WTC11 (cell line): ENCODE results near the gene NALF2. TPM values are rescaled to one million over a fixed set of nuclear protein-coding genes. Genes with fewer than 3 reads are reported as not detected.
A peak's percentile ranks its signal among the peaks of the same experiment; 100 is the strongest.

ENCODE experiments used
- ATAC-seq: fragments of 200-7000 bp; cut with Tn5 transposase; 2 replicates; pipeline ENCODE4 v1.10.0; 2021; ENCODE audit warnings: mild to moderate bottlenecking, moderate library complexity
- CTCF ChIA-PET: fragments of 300-600 bp; sonication (Branson Sonifier 250); formaldehyde crosslinking; loops from one replicate; lab custom pipeline; 2021; ENCODE audit warnings: antibody characterized with exemption; lab: Charles Lee
- POLR2A ChIA-PET: fragments of 350-600 bp; sonication (Branson Sonifier 250); formaldehyde crosslinking; loops from one replicate; lab custom pipeline; 2021; ENCODE audit warnings: antibody characterized with exemption; lab: Charles Lee
- DNase-seq: peaks from one replicate; pipeline ENCODE4 v3.0.0; 2021; ENCODE audit warnings: low spot score
- H3K27ac Mint-ChIP-seq: 2 replicates; pipeline ENCODE4 v1.8.0; 2021; ENCODE audit warnings: mixed read lengths
- H3K27me3 Mint-ChIP-seq: 2 replicates; pipeline ENCODE4 v1.8.0; 2021; ENCODE audit warnings: low read depth, mild to moderate bottlenecking, moderate library complexity, mixed read lengths
- H3K36me3 Mint-ChIP-seq: 2 replicates; pipeline ENCODE4 v1.8.0; 2021; ENCODE audit warnings: mixed read lengths
- H3K4me1 Mint-ChIP-seq: 2 replicates; pipeline ENCODE4 v1.8.0; 2022; ENCODE audit warnings: mixed read lengths
- H3K4me3 Mint-ChIP-seq: 2 replicates; pipeline ENCODE4 v1.8.0; 2021; ENCODE audit warnings: mild to moderate bottlenecking, moderate library complexity, mixed read lengths
- H3K9me3 Mint-ChIP-seq: 2 replicates; pipeline ENCODE4 v1.8.0; 2021; ENCODE audit warnings: mixed read lengths
- CBFB ChIP-seq: sonication (generic); formaldehyde crosslinking; IDR thresholded peaks from 2 replicates; pipeline ENCODE4 v1.8.1; 2022; ENCODE audit warnings: mild to moderate bottlenecking, low read depth, missing genetic modification reagents
- ETV6 ChIP-seq: sonication (generic); formaldehyde crosslinking; IDR thresholded peaks from 2 replicates; pipeline ENCODE4 v1.8.1; 2022; ENCODE audit warnings: mild to moderate bottlenecking, missing genetic modification reagents
- FOXJ3 ChIP-seq: sonication (generic); formaldehyde crosslinking; IDR thresholded peaks from 2 replicates; pipeline ENCODE4 v1.9.0; 2021; ENCODE audit warnings: missing genetic modification reagents, mild to moderate bottlenecking, borderline replicate concordance
- JAZF1 ChIP-seq: fragments of 250-450 bp; sonication (Bioruptor Pico); IDR thresholded peaks from 2 replicates; pipeline ENCODE4 v1.9.0; 2021; ENCODE audit warnings: moderate library complexity, mild to moderate bottlenecking, inconsistent platforms
- OVOL2 ChIP-seq: fragments of 250-450 bp; sonication (Bioruptor Pico); IDR thresholded peaks from 2 replicates; pipeline ENCODE4 v1.9.0; 2021; ENCODE audit warnings: mild to moderate bottlenecking, borderline replicate concordance
- RORB ChIP-seq: fragments of 250-450 bp; sonication (Bioruptor Pico); IDR thresholded peaks from 2 replicates; pipeline ENCODE4 v1.9.0; 2021; ENCODE audit warnings: mild to moderate bottlenecking
- ZNF219 ChIP-seq: sonication (generic); formaldehyde crosslinking; IDR thresholded peaks from 2 replicates; pipeline ENCODE4 v1.8.0; 2023; ENCODE audit warnings: missing genetic modification reagents, mild to moderate bottlenecking, borderline replicate concordance
- ZNF317 ChIP-seq: sonication (generic); formaldehyde crosslinking; IDR thresholded peaks from 2 replicates; pipeline ENCODE4 v1.8.1; 2023; ENCODE audit warnings: low read depth, mild to moderate bottlenecking, moderate library complexity, missing genetic modification reagents, borderline replicate concordance
- ZNF396 ChIP-seq: fragments of 250-450 bp; sonication (Bioruptor Pico); IDR thresholded peaks from 2 replicates; pipeline ENCODE4 v1.8.0; 2021; ENCODE audit warnings: mild to moderate bottlenecking, moderate library complexity, borderline replicate concordance
- total RNA-seq: library from RNA; stranded (reverse); gene quantifications from 3 replicates; pipeline ENCODE4 v1.2.3, GENCODE V29; 2021
- TF ChIP-seq, protein P1 (sequence below): sonication (generic); formaldehyde crosslinking; IDR thresholded peaks from 2 replicates; pipeline ENCODE4 v1.8.0; 2022; ENCODE audit warnings: mild to moderate bottlenecking, missing genetic modification reagents
- TF ChIP-seq, protein P2 (sequence below): fragments of 250-450 bp; sonication (Bioruptor Pico); conservative IDR thresholded peaks from 2 replicates; pipeline ENCODE4 v1.9.0; 2021; ENCODE audit warnings: mild to moderate bottlenecking
- TF ChIP-seq, protein P3 (sequence below): fragments of 250-450 bp; sonication (Bioruptor Pico); IDR thresholded peaks from 2 replicates; pipeline ENCODE4 v1.9.0; 2021; ENCODE audit warnings: mild to moderate bottlenecking
- TF ChIP-seq, protein P4 (sequence below): sonication (generic); formaldehyde crosslinking; conservative IDR thresholded peaks from 2 replicates; pipeline ENCODE4 v1.8.1; 2022; ENCODE audit warnings: mild to moderate bottlenecking, missing genetic modification reagents
- TF ChIP-seq, protein P5 (sequence below): fragments of 250-450 bp; sonication (Bioruptor Pico); IDR thresholded peaks from 2 replicates; pipeline ENCODE4 v1.9.0; 2021; ENCODE audit warnings: mild to moderate bottlenecking
- TF ChIP-seq, protein P6 (sequence below): fragments of 250-450 bp; sonication (Bioruptor Pico); IDR thresholded peaks from 2 replicates; pipeline ENCODE4 v1.8.0; 2021; ENCODE audit warnings: mild to moderate bottlenecking
- TF ChIP-seq, protein P7 (sequence below): sonication (generic); formaldehyde crosslinking; IDR thresholded peaks from 2 replicates; pipeline ENCODE4 v1.8.0; 2022; ENCODE audit warnings: mild to moderate bottlenecking, missing genetic modification reagents
- TF ChIP-seq, protein P8 (sequence below): sonication (generic); formaldehyde crosslinking; IDR thresholded peaks from 2 replicates; pipeline ENCODE4 v1.8.0; 2023; ENCODE audit warnings: missing genetic modification reagents
- TF ChIP-seq, protein P9 (sequence below): sonication (generic); formaldehyde crosslinking; IDR thresholded peaks from 2 replicates; pipeline ENCODE4 v1.8.1; 2023; ENCODE audit warnings: mild to moderate bottlenecking, missing genetic modification reagents, moderate library complexity
- TF ChIP-seq, protein P10 (sequence below): fragments of 200-600 bp; IDR thresholded peaks from 2 replicates; pipeline ENCODE4 v1.8.0; 2022; ENCODE audit warnings: antibody characterized with exemption

The NALF2 gene
- total RNA-seq, 1 experiment from 2014 or later, result 14.0 TPM

DNA sequence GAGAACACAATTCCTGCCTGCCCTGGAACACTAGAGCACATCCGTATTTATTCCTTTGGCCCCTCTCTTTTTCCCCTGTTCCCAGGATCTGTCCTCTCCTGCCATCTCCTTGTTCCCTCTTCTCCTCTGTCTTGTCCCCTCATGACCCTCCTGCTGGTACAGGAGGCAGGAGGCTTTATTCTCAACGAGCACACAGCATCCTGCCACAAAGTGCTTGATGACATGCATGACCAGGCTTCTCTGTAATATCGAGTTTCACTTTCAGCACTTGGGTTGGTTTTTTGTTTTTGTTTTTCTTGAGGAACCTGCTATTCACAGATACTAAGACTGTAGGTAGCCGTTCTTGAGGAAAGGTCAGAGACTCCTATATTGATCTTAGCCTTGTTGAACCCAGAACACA lies 35.3 kb downstream of the NALF2 start:
- POLR2A ChIA-PET, result no interaction called here
- peaks cover 11% of the 10 kb centered on the region for H3K4me1 Mint-ChIP-seq
- no peak overlapping the region for H3K27ac Mint-ChIP-seq
- peak overlapping the region; percentile 33; the same call in 1 of the 2 replicates for H3K4me3 Mint-ChIP-seq
- DNase-seq (no peak), ATAC-seq (no peak)
- H3K36me3 Mint-ChIP-seq, result peaks cover 3% of the 10 kb centered on the region
- CTCF ChIA-PET, result no interaction called here
- peaks cover 2% of the 10 kb centered on the region; the same call in 1 of the 2 replicates for H3K27me3 Mint-ChIP-seq
- TF ChIP-seq FOXJ3 (CRISPR knock-in tag) (no peak), JAZF1 (no peak), RORB (CRISPR knock-in tag) (no peak), CBFB (CRISPR knock-in tag) (no peak)
- TF ChIP-seq, protein P1, sequence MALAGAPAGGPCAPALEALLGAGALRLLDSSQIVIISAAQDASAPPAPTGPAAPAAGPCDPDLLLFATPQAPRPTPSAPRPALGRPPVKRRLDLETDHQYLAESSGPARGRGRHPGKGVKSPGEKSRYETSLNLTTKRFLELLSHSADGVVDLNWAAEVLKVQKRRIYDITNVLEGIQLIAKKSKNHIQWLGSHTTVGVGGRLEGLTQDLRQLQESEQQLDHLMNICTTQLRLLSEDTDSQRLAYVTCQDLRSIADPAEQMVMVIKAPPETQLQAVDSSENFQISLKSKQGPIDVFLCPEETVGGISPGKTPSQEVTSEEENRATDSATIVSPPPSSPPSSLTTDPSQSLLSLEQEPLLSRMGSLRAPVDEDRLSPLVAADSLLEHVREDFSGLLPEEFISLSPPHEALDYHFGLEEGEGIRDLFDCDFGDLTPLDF (CRISPR knock-in tag), result no peak
- TF ChIP-seq, protein P2, sequence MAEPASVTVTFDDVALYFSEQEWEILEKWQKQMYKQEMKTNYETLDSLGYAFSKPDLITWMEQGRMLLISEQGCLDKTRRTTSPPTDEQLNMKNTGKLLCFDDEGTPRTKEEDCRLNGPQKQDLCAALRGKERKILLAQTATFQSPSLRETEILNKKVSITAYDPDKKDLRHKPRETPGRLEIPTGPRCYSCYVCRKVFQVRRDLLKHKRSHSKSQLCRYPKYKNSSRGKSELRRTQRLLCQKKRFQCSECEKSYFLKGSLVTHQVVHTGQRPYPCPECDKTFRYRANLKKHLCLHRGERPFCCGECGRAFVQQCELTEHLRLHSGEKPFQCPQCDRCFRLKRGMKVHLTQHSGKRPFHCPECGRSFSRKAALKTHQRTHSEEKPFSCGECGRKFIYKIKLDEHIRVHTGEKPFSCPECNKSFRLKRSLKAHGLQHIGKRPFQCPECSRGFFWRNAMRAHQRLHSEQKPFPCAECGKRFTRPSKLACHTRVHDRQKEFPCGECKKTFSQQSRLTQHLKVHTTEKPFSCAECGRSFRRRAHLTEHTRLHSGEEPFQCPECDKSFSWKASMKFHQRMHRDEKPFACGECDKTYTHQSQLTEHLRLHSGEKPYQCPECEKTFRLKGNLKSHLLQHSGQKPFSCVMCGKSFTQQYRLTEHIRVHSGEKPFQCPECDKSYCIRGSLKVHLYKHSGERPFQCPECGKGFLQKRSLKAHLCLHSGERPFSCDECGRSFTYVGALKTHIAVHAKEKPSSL (CRISPR knock-in tag), result no peak
- TF ChIP-seq, protein P3, sequence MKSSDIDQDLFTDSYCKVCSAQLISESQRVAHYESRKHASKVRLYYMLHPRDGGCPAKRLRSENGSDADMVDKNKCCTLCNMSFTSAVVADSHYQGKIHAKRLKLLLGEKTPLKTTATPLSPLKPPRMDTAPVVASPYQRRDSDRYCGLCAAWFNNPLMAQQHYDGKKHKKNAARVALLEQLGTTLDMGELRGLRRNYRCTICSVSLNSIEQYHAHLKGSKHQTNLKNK (CRISPR knock-in tag), result no peak
- peaks cover 3% of the 10 kb centered on the region; the same call in 1 of the 2 replicates for H3K9me3 Mint-ChIP-seq

DNA sequence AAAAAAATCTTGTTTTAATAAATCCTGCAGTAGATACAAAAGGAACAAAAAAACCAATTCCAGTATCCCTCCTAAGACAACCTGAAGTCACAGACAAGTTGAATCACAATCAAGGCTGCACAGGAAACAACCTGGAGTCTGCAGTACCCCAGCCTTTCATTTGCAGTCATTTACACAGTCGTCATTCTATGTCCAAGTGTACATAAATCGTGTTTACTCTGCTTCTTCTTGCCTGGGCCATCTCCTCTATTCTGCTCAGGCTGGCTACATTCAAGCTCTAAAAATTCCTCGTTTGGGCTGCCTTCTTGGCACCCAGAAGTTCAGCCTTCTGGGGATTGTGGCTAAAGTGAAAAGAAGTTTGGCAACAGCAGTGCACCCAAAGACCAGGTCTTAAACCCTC lies 37.8 kb downstream of the NALF2 start:
- ATAC-seq, result no peak
- H3K4me1 Mint-ChIP-seq, result peaks cover 11% of the 10 kb centered on the region
- TF ChIP-seq, protein P4, sequence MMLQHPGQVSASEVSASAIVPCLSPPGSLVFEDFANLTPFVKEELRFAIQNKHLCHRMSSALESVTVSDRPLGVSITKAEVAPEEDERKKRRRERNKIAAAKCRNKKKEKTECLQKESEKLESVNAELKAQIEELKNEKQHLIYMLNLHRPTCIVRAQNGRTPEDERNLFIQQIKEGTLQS (CRISPR knock-in tag), result no peak
- TF ChIP-seq, protein P5, sequence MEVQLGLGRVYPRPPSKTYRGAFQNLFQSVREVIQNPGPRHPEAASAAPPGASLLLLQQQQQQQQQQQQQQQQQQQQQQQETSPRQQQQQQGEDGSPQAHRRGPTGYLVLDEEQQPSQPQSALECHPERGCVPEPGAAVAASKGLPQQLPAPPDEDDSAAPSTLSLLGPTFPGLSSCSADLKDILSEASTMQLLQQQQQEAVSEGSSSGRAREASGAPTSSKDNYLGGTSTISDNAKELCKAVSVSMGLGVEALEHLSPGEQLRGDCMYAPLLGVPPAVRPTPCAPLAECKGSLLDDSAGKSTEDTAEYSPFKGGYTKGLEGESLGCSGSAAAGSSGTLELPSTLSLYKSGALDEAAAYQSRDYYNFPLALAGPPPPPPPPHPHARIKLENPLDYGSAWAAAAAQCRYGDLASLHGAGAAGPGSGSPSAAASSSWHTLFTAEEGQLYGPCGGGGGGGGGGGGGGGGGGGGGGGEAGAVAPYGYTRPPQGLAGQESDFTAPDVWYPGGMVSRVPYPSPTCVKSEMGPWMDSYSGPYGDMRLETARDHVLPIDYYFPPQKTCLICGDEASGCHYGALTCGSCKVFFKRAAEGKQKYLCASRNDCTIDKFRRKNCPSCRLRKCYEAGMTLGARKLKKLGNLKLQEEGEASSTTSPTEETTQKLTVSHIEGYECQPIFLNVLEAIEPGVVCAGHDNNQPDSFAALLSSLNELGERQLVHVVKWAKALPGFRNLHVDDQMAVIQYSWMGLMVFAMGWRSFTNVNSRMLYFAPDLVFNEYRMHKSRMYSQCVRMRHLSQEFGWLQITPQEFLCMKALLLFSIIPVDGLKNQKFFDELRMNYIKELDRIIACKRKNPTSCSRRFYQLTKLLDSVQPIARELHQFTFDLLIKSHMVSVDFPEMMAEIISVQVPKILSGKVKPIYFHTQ (CRISPR knock-in tag), result no peak
- TF ChIP-seq ZNF317, result no peak
- TF ChIP-seq, protein P6, sequence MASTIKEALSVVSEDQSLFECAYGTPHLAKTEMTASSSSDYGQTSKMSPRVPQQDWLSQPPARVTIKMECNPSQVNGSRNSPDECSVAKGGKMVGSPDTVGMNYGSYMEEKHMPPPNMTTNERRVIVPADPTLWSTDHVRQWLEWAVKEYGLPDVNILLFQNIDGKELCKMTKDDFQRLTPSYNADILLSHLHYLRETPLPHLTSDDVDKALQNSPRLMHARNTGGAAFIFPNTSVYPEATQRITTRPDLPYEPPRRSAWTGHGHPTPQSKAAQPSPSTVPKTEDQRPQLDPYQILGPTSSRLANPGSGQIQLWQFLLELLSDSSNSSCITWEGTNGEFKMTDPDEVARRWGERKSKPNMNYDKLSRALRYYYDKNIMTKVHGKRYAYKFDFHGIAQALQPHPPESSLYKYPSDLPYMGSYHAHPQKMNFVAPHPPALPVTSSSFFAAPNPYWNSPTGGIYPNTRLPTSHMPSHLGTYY (CRISPR knock-in tag), result no peak

DNA sequence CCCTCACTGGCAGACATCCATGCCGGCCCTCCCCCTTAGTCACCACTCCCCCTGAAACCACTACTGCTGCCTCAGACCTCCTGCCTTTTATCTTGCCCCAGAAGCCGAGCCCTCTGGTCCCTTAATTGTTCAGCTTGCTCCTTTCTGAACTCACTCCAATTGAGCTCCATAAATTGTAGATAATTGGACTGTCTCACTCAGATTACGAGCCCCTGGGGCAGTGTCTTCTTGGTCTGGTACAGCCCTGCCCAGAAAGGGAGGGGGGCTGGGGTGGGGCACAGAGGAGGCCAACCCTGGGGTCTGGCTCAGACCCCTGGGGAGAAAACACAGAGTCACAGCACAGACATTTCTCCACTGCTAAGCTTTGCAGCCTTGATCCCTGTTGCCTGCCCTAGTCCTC lies 39.4 kb downstream of the NALF2 start:
- H3K27ac Mint-ChIP-seq, result no peak overlapping the region
- no peaks in the 10 kb centered on the region; the same call in 1 of the 2 replicates for H3K27me3 Mint-ChIP-seq
- no peak overlapping the region for H3K4me3 Mint-ChIP-seq
- CTCF ChIA-PET, result no interaction called here
- POLR2A ChIA-PET, result no interaction called here
- H3K9me3 Mint-ChIP-seq, result no peaks in the 10 kb centered on the region
- DNase-seq, result no peak
- no peaks in the 10 kb centered on the region for H3K36me3 Mint-ChIP-seq
- ATAC-seq, result no peak
- TF ChIP-seq OVOL2, result no peak
- TF ChIP-seq ZNF317, result no peak
- TF ChIP-seq, protein P7, sequence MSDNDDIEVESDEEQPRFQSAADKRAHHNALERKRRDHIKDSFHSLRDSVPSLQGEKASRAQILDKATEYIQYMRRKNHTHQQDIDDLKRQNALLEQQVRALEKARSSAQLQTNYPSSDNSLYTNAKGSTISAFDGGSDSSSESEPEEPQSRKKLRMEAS (CRISPR knock-in tag), result no peak
- TF ChIP-seq ETV6 (CRISPR knock-in tag), result no peak
- TF ChIP-seq, protein P8, sequence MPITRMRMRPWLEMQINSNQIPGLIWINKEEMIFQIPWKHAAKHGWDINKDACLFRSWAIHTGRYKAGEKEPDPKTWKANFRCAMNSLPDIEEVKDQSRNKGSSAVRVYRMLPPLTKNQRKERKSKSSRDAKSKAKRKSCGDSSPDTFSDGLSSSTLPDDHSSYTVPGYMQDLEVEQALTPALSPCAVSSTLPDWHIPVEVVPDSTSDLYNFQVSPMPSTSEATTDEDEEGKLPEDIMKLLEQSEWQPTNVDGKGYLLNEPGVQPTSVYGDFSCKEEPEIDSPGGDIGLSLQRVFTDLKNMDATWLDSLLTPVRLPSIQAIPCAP (CRISPR knock-in tag), result no peak
- no peak for TF ChIP-seq ZNF396
- no peak for TF ChIP-seq ZNF219 (CRISPR knock-in tag)
- TF ChIP-seq, protein P9, sequence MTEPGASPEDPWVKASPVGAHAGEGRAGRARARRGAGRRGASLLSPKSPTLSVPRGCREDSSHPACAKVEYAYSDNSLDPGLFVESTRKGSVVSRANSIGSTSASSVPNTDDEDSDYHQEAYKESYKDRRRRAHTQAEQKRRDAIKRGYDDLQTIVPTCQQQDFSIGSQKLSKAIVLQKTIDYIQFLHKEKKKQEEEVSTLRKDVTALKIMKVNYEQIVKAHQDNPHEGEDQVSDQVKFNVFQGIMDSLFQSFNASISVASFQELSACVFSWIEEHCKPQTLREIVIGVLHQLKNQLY (CRISPR knock-in tag), result no peak
- TF ChIP-seq, protein P10, sequence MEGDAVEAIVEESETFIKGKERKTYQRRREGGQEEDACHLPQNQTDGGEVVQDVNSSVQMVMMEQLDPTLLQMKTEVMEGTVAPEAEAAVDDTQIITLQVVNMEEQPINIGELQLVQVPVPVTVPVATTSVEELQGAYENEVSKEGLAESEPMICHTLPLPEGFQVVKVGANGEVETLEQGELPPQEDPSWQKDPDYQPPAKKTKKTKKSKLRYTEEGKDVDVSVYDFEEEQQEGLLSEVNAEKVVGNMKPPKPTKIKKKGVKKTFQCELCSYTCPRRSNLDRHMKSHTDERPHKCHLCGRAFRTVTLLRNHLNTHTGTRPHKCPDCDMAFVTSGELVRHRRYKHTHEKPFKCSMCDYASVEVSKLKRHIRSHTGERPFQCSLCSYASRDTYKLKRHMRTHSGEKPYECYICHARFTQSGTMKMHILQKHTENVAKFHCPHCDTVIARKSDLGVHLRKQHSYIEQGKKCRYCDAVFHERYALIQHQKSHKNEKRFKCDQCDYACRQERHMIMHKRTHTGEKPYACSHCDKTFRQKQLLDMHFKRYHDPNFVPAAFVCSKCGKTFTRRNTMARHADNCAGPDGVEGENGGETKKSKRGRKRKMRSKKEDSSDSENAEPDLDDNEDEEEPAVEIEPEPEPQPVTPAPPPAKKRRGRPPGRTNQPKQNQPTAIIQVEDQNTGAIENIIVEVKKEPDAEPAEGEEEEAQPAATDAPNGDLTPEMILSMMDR, result no peak
- peaks cover 11% of the 10 kb centered on the region for H3K4me1 Mint-ChIP-seq

More for the DNA sequence above, 37.8 kb downstream of the NALF2 start:
- Mint-ChIP-seq H3K36me3 (no peaks in the 10 kb centered on the region), H3K4me3 (no peak overlapping the region), H3K9me3 (no peaks in the 10 kb centered on the region), H3K27me3 (no peaks in the 10 kb centered on the region), H3K27ac (no peak overlapping the region)
- ChIA-PET CTCF (no interaction called here), POLR2A (no interaction called here)
- DNase-seq, result no peak
